Transverse colon (tissue), 4 donors: ENCODE measurements around the gene EXOSC5. TPM values are rescaled to one million over a fixed set of nuclear protein-coding genes. Genes with fewer than 3 reads are reported as not detected.
"Not testable (repeated sequence)": the region's sequence is repeated elsewhere in the genome, so short reads cannot be mapped to it uniquely, and the experiment has no call there.

Experiments used
- DNase-seq: peaks from one replicate; pipeline ENCODE4 v3.0.0-alpha.2; 2019
- H3K27ac ChIP-seq, 4 donors: fragments of 200-600 bp; sonication (generic); 2 replicates each; pipeline ENCODE4 v1.5.1; 2016 to 2018; ENCODE audit warnings: inconsistent platforms in 4 of 4
- H3K27me3 ChIP-seq: fragments of 200-600 bp; sonication (generic); 2 replicates; pipeline ENCODE4 v1.5.1; 2017; ENCODE audit warnings: inconsistent platforms
- H3K36me3 ChIP-seq, 4 donors: fragments of 200-600 bp; sonication (generic); 2 replicates each; pipeline ENCODE4 v1.5.1; 2017 to 2019; ENCODE audit warnings: inconsistent platforms in 4 of 4
- H3K4me1 ChIP-seq, 4 donors: fragments of 200-600 bp; sonication (generic); 2 replicates each; pipeline ENCODE4 v1.5.1; 2017 to 2020; ENCODE audit warnings: inconsistent platforms in 4 of 4
- H3K4me3 ChIP-seq, 4 donors: fragments of 200-600 bp; sonication (generic); 1 replicate in 1 of 4; 2 replicates in 3 of 4; pipeline versions ENCODE4 v1.5.1 to v1.6.1; 2017 to 2019; ENCODE audit warnings: inconsistent platforms in 4 of 4
- H3K9me3 ChIP-seq, 2 donors: fragments of 200-600 bp; sonication (generic); 2 replicates each; pipeline ENCODE4 v1.5.1; 2017 to 2019; ENCODE audit warnings: inconsistent platforms in 2 of 2
- EP300 ChIP-seq: sonication (generic); formaldehyde crosslinking; IDR thresholded peaks from one replicate; pipeline ENCODE4 v1.6.1; 2017; ENCODE audit warnings: antibody characterized with exemption, low read depth
- POLR2A ChIP-seq: fragments of 450-650 bp; IDR thresholded peaks from one replicate; pipeline ENCODE4 v1.6.1; 2016; ENCODE audit warnings: antibody characterized with exemption, mild to moderate bottlenecking, moderate library complexity
- POLR2AphosphoS5 ChIP-seq, 3 donors: sonication (generic); formaldehyde crosslinking; IDR thresholded peaks; one replicate each; pipeline ENCODE4 v1.6.1; 2016; ENCODE audit warnings: antibody characterized with exemption in 3 of 3
- WGBS, 2 donors: methylation state at CpG; one replicate each; pipeline ENCODE4 v1.1.5; 2018; ENCODE audit warnings: low coverage in 1 of 2; 5-methylcytosine and 5-hydroxymethylcytosine counted together
- in situ Hi-C, 4 donors: fragments of 200-750 bp; cut with MboI; loops; one replicate each; pipeline versions ENCODE4 v1.15.0 to v1.15.1; 2017; ENCODE audit warnings: low sequenced_read_pairs in 3 of 4, low pct_ligation_motif_present in 1 of 4, low pct_unique_long_range_greater_than_20kb in 1 of 4
- intact Hi-C: fragments of 100-400 bp; cut with DNase I; formaldehyde crosslinking; loops from one replicate; pipeline ENCODE4 v1.15.1; 2023; ENCODE audit warnings: low total_unique reads
- total RNA-seq, 4 donors: library from RNA; depleted of rRNA; stranded (reverse); fragments of >200 nt; gene quantifications; one replicate each; pipeline ENCODE4 v1.1.0, GENCODE V29; 2016
- TF ChIP-seq, protein P1 (sequence below), 5 experiments: fragments of 200-600 bp in 3 of 5; fragments of 450-650 bp in 2 of 5; sonication (generic) in 3 of 5; IDR thresholded peaks; 1 replicate in 2 of 5; 2 replicates in 3 of 5; pipeline ENCODE4 v1.5.1; 2016 to 2017; ENCODE audit warnings: antibody characterized with exemption in 5 of 5, inconsistent platforms in 3 of 5, mild to moderate bottlenecking in 2 of 5, moderate library complexity in 1 of 5

EXOSC5 gene
- total RNA-seq, 4 donors from 2014 or later, result 4.0 to 20.6 (median 10.8) TPM

DNA sequence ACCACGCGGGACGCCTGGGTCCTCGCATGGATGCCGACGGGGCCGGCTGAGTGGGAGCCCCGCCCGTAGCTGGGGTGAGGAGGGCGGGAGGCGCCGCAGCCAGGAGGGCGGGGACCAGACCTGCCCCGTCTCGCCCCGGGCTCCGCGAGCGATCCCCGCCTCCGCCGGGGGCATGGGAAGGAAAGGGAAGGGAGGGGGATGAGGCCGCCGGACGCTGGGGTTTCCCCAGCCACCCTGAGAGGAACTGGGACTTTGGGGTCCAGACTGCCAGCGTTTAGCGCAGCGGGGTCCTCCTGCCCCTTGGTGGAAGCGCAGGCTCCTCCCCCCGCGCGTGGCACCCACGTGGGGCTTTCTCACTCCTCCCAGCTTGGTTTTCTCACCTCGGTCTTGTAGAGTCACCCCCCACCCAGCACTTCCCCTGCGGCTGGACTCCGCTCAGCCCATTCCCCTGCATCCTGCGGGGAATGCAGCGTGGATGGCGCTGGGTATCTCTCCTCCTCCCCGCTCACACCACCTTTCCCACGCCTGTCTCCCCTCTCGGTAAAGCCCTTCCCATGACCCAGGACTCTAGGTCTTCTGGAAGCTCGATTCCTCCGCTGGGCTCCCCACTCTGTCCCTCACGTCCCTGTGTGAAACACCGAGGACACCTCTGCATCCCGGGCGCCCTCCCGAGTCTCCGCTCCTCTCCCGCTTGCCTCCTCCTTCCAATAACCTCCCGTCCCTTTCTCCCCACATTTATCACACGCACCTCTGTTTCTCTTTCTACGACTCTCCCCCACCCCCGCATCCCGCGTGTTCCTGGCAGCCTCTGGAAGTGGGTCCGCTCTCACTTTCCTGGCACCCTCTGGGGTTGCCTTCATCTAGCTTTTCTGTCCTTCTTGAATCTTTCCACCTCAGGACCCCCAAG is 45.6 kb downstream of the EXOSC5 start:
- H3K9me3 ChIP-seq, result no peaks in the 10 kb centered on the region
- intact Hi-C loops, result no loop called here
- H3K4me1 ChIP-seq, result peaks cover 5 to 49% (median 34%) of the 10 kb centered on the region in 4 donors
- peak overlapping the region; percentile 67 to 75 (median 71) for H3K4me3 ChIP-seq
- 0% methylated on average over 14 to 56 of the region's 58 CpGs for WGBS, 2 donors
- H3K27ac ChIP-seq, result peak overlapping the region; percentile 87 to 90 (median 88)
- in situ Hi-C loops, result no loop called here
- TF ChIP-seq POLR2AphosphoS5 (IDR thresholded peaks at IDR 0.05) (peak in 2 of 3 donors; percentile 35 to 67), EP300 (no peak), POLR2A (peak; percentile 49)
- peaks cover 44% of the 10 kb centered on the region for H3K27me3 ChIP-seq
- no peaks in the 10 kb centered on the region for H3K36me3 ChIP-seq
- DNase-seq, result peak; percentile 79

DNA sequence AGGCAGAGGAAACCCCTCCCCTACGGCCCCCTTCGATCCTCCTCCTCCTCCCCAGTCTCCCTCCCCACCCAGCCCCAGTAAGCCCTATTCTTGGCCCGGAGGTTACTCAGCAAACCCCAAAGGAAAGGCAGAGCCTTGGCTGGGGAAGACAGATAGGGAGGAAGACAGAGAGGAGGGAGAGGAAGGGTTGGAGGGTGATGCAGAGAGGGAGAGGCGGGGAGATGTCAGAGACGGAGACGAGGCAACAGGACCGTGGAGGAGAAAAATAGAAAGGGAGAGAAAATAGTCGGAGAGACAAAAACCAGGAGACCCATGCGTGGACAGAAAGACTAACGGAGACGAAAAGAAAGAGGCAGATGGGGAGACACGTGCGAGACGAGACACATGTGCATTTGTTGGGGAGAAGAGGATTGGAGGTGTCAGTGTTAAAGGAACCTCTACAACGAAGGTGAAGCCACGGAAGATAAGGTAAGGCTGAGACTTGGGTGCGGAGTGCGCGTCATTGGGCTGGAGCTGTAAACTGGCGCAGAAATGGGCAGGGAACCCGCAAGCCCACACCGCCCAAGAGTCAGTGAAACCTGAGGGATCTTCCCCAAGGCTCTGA is 46.3 kb downstream of the EXOSC5 start:
- in situ Hi-C loops (no loop called here), intact Hi-C loops (no loop called here)
- WGBS, 2 donors, result 0 to 2% methylated on average over 3 to 22 of the region's 22 CpGs
- peak overlapping the region; percentile 67 to 75 (median 71) for H3K4me3 ChIP-seq
- no peaks in the 10 kb centered on the region for H3K36me3 ChIP-seq
- H3K27me3 ChIP-seq, result peaks cover 44% of the 10 kb centered on the region
- DNase-seq, result no peak
- H3K27ac ChIP-seq, result peak overlapping the region; percentile 87 to 90 (median 88)
- H3K4me1 ChIP-seq, result peaks cover 5 to 49% (median 34%) of the 10 kb centered on the region in 4 donors
- TF ChIP-seq POLR2A (no peak), POLR2AphosphoS5 (IDR thresholded peaks at IDR 0.05) (no peak), EP300 (no peak)
- TF ChIP-seq, protein P1, sequence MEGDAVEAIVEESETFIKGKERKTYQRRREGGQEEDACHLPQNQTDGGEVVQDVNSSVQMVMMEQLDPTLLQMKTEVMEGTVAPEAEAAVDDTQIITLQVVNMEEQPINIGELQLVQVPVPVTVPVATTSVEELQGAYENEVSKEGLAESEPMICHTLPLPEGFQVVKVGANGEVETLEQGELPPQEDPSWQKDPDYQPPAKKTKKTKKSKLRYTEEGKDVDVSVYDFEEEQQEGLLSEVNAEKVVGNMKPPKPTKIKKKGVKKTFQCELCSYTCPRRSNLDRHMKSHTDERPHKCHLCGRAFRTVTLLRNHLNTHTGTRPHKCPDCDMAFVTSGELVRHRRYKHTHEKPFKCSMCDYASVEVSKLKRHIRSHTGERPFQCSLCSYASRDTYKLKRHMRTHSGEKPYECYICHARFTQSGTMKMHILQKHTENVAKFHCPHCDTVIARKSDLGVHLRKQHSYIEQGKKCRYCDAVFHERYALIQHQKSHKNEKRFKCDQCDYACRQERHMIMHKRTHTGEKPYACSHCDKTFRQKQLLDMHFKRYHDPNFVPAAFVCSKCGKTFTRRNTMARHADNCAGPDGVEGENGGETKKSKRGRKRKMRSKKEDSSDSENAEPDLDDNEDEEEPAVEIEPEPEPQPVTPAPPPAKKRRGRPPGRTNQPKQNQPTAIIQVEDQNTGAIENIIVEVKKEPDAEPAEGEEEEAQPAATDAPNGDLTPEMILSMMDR (IDR thresholded peaks at IDR 0.05), result no peak
- H3K9me3 ChIP-seq, result no peaks in the 10 kb centered on the region

DNA sequence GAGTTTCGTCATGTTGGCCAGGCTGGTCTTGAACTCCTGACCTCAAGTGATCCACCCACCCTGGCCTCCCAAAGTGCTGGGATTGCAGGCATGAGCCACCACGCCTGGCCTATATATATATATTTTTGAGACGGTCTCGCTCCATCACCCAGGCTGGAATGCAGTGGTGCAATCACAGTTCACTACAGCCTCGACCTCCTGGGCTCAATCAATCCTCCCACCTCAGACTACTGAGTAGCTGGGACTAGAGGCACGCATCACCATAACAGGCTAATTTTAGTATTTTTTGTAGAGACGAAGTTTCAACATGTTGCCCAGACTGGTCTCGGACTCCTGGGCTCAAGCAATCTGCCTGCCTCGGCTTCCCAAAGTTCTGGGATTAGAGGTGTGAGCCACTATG is 50.2 kb downstream of the EXOSC5 start:
- 90 to 93% methylated on average over 9 of the region's 9 CpGs for WGBS, 2 donors
- H3K9me3 ChIP-seq, H3K36me3 ChIP-seq, H3K4me3 ChIP-seq, H3K27ac ChIP-seq, DNase-seq, intact Hi-C loops: not testable (repeated sequence)
- in situ Hi-C loops, result loop anchor here in 1 of 4 donors (25.0 kb wide), 1 partner anchor 215 kb away; no protein-coding TSS in a partner anchor
- peaks cover 24% of the 10 kb centered on the region for H3K27me3 ChIP-seq
- H3K4me1 ChIP-seq, result peaks cover 5 to 29% (median 13%) of the 10 kb centered on the region in 4 donors

DNA sequence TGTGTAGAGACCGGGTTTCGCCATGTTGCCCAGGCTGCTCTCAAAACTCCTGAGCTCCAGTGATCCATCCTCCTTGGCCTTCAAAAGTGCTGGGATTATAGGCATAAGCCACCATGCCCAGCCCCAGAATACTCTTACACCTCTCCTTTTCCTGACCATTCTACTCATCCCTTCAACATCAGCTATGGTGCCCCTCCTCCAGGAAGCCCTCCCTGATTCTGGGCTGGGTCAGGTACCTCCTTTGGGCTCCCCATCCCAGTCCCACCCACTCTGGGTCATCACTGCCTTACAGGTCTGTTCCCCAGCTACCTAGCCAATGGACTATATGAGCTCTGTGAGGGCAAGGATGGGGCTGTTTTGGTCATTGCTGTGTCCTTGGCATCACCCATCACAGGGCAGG is 53.0 kb downstream of the EXOSC5 start:
- intact Hi-C loops (no loop called here), in situ Hi-C loops (loop anchor here in 1 of 4 donors (25.0 kb wide), 1 partner anchor 218 kb away; no protein-coding TSS in a partner anchor)
- no peak for DNase-seq
- Histone ChIP-seq H3K27me3 (no peaks in the 10 kb centered on the region), H3K36me3 (no peaks in the 10 kb centered on the region), H3K4me3 (no peak overlapping the region), H3K27ac (no peak overlapping the region), H3K9me3 (no peaks in the 10 kb centered on the region), H3K4me1 (peaks cover 0 to 3% (median 0%) of the 10 kb centered on the region in 4 donors)
- no peak for TF ChIP-seq POLR2A
- no peak for TF ChIP-seq EP300
- TF ChIP-seq, protein P1 (IDR thresholded peaks at IDR 0.05), result no peak
- no peak for TF ChIP-seq POLR2AphosphoS5 (IDR thresholded peaks at IDR 0.05)
- WGBS, 2 donors, result 100% methylated on average over 2 of the region's 2 CpGs
